GM13977 (cell line): ENCODE results near the gene RAPH1.

ENCODE experiments used
- DNase-seq: peaks from one replicate; pipeline ENCODE4 v3.0.0; 2012; ENCODE audit warnings: low spot score
- in situ Hi-C: fragments of 300-500 bp; cut with MboI; formaldehyde crosslinking; loops from one replicate; pipeline ENCODE4 v1.12.0; 2022; ENCODE audit warnings: low sequenced_read_pairs, low pct_unique_long_range_greater_than_20kb, mixed read lengths, inconsistent platforms; ENCODE audit not compliant: unreplicated experiment
- TF ChIP-seq, protein P1 (sequence below): IDR thresholded peaks from 2 replicates; pipeline ENCODE4 v1.5.1; 2012; ENCODE audit warnings: mild to moderate bottlenecking, control low read depth; ENCODE audit not compliant: insufficient read depth; ENCODE audit errors: extremely low read depth, missing control alignments

The RAPH1 gene

DNA sequence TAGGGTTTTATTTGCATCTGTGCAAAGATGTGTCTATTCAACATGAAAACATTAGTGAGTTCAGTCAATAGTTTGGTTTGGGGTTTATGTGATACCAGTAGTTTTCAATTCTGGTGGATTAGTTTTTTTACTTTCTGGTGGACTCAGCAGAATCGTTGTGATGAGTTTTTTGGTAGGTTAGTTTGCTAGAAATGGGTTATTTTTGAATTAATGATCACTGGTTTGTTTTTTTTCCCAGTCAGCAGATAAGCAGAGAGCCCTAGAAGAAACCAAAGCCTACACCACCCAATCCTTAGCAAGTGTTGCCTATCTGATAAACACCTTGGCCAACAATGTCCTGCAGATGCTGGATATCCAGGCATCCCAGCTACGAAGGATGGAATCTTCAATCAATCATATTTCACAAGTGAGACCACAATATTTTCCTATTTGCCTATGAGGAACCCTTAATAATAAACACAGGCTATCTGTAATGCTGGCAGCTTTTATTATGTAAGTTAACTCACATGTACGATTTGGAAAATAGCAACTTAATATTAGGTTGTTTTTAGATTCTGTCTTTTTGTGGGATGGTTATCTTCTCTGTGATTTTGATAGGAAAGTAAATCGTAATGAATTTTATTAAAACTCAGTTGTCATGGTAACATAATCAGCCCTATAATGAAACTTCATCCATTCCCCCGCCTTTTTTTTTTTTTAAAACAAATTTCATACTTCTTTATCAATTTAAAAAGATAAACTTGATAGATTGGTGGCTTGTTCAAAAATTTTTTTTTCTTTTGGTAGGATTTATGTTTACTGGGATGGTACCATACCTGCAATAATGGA lies 168.2 kb downstream of the RAPH1 start:
- no peak for DNase-seq
- TF ChIP-seq, protein P1, sequence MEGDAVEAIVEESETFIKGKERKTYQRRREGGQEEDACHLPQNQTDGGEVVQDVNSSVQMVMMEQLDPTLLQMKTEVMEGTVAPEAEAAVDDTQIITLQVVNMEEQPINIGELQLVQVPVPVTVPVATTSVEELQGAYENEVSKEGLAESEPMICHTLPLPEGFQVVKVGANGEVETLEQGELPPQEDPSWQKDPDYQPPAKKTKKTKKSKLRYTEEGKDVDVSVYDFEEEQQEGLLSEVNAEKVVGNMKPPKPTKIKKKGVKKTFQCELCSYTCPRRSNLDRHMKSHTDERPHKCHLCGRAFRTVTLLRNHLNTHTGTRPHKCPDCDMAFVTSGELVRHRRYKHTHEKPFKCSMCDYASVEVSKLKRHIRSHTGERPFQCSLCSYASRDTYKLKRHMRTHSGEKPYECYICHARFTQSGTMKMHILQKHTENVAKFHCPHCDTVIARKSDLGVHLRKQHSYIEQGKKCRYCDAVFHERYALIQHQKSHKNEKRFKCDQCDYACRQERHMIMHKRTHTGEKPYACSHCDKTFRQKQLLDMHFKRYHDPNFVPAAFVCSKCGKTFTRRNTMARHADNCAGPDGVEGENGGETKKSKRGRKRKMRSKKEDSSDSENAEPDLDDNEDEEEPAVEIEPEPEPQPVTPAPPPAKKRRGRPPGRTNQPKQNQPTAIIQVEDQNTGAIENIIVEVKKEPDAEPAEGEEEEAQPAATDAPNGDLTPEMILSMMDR, result no peak
- in situ Hi-C loops, result no loop called here

DNA sequence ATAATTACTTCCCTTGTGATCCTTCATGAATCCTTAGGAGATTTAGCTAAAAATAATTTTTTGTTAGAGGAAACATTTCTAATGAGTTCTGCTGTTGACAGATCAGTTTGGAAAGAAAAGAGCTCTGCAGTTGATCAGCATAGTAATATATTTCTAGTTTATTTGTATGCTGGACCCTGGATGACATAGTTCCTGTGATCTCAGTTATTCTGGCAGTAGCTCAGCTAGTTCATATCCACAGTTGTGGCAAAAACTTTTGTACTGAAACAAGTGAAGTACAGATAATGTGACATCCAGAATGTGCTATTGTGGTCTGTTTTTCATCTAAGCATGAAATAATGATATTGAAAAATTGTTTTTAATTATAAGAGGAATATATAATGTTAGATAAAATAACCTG lies 173.2 kb downstream of the RAPH1 start:
- DNase-seq, result no peak
- TF ChIP-seq, protein P1, result no peak
- in situ Hi-C loops, result no loop called here

DNA sequence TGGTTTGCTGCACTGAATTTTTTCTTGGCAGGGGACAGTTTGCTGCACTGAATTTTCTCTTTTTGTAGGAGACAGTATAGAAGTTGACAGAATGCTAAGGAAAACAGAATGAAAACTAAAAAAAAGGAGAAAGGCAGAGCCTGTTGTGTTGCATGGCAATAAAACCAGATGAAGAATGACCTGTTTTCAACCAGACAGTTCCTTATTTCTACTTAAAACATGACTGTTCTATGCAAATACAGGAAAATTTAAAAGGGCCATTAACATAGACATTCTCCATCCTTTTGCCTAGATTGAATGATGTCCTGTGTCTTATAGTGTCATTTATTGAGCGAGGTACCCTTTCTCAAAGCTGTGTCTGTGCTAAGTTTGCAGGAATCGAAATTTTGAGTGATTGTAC lies 173.6 kb downstream of the RAPH1 start:
- in situ Hi-C loops, result no loop called here
- TF ChIP-seq, protein P1, result no peak
- DNase-seq, result no peak

DNA sequence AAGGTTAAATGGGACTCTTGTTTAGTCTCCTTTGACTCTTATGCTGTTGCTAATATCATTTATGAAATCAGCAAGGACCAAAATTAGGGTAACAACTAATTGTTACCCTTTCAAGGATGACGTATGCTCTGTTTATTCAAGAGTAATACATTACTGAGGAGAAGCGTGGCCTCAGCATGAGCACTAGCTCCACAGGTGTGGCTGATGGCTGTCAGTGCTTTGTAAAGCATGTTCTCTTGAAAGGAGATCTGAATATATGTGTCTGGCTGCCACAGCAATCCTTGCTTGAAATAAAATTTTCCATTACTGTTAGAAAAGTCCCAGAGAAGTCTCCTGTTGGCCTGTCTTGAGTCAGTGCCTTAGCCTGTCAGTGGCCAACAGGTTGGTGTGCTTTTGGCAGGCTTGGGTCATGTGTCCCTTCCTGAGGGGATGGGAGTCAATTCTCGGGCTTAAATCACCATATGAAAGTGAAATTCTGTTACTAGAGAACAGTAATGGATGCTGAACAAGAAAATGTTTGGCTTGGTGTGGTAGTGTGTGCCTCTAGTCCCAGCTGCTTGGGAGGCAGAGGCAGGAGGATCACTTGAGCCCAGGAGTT lies 174.2 kb downstream of the RAPH1 start:
- no peak for DNase-seq
- TF ChIP-seq, protein P1, result no peak
- in situ Hi-C loops, result no loop called here

DNA sequence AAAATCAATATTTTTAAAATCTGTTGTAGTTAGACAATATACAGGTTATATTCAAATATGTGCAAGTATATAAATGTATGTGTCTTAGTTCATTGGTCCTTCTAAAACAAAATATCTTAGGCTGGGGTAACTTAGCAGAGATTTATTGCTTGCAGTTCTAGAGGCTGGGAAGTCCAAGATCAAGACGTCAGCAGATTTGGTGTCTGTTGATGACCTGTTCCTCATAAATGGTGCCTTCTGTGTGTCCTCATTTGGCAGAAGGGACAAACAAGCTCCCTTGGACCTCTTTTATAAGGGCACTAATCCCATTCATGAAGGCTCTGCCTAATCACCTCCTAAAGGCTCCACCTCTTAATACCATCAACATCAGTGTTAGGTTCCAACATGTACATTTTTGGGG lies 175.7 kb downstream of the RAPH1 start:
- DNase-seq, result no peak
- in situ Hi-C loops, result no loop called here
- TF ChIP-seq, protein P1, result no peak

DNA sequence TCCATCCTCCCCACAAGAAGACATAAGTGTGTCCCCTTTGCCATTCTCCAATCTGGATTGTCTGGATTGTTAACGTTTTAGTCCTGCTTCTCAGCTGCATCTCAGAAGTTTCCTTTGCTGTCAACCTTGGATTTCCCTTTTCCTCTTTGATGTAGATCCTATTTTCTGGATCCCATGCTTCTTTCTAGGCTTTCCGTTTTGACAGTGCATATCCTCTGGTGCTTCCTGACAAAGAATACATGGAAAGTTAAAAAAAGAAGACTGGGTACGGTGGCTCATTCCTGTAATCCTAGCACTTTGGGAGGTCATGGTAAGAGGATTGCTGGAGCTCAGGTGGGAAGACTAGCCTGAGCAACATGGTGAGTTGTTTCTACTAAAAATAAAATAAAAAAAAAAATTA lies 180.1 kb downstream of the RAPH1 start:
- TF ChIP-seq, protein P1, result no peak
- in situ Hi-C loops, result no loop called here
- DNase-seq, result no peak
